ENCODE results near the gene TRAF6.

TRAF6 gene

GRCh38 chr11:36459046-36459445 lies 51.0 kb downstream of the TRAF6 start:
- Histone ChIP-seq H2BK5ac (ENCODE audit: low read length) (no peak overlapping the region), H2BK15ac (replicated peaks; ENCODE audit: low read depth) (no peak overlapping the region), H3K4me3 (ENCODE audit: low read length) (no peak overlapping the region), H2BK120ac (ENCODE audit: low read depth, low read length) (no peak overlapping the region), H4K8ac (ENCODE audit: low read depth, low read length) (no peak overlapping the region), H3K56ac (ENCODE audit: low read length) (no peak overlapping the region), H3K27ac (ENCODE audit: low read depth, low read length) (no peak overlapping the region), H3K79me2 (ENCODE audit: control insufficient read depth, insufficient read depth, low read length) (no peaks in the 10 kb centered on the region), H3K23ac (ENCODE audit: low read length) (no peak overlapping the region), H2AK5ac (ENCODE audit: low read length) (no peak overlapping the region), H3K27me3 (ENCODE audit: insufficient read depth, low read length, poor library complexity) (no peaks in the 10 kb centered on the region), H3K79me1 (ENCODE audit: low read length) (no peaks in the 10 kb centered on the region), H4K5ac (ENCODE audit: low read length) (no peak overlapping the region), H3K9ac (ENCODE audit: low read length) (no peak overlapping the region), H3K18ac (ENCODE audit: low read length) (no peak overlapping the region), H3K4me1 (ENCODE audit: control insufficient read depth, low read depth, low read length) (no peaks in the 10 kb centered on the region), H3K36me3 (ENCODE audit: control insufficient read depth, insufficient read depth, low read length) (no peaks in the 10 kb centered on the region), H3K4ac (ENCODE audit: low read depth, low read length) (no peak overlapping the region), H3K4me2 (ENCODE audit: low read length) (no peak overlapping the region)
- DNase-seq, result no peak
- no CpG with 5 or more reads among the region's 7 CpGs for WGBS (ENCODE audit: extremely low coverage, insufficient coverage, low lambda C conversion rate)

GRCh38 chr11:36458129-36458915 lies 51.8 kb downstream of the TRAF6 start:
- Histone ChIP-seq H3K4me2 (ENCODE audit: low read length) (no peak overlapping the region), H4K8ac (ENCODE audit: low read depth, low read length) (no peak overlapping the region), H3K56ac (ENCODE audit: low read length) (no peak overlapping the region), H2AK5ac (ENCODE audit: low read length) (no peak overlapping the region), H2BK15ac (replicated peaks; ENCODE audit: low read depth) (no peak overlapping the region), H3K23ac (ENCODE audit: low read length) (no peak overlapping the region), H3K4me3 (ENCODE audit: low read length) (no peak overlapping the region), H3K9ac (ENCODE audit: low read length) (no peak overlapping the region), H2BK120ac (ENCODE audit: low read depth, low read length) (no peak overlapping the region), H3K27ac (ENCODE audit: low read depth, low read length) (no peak overlapping the region), H2BK5ac (ENCODE audit: low read length) (no peak overlapping the region), H3K4ac (ENCODE audit: low read depth, low read length) (no peak overlapping the region), H3K18ac (ENCODE audit: low read length) (no peak overlapping the region), H3K4me1 (ENCODE audit: control insufficient read depth, low read depth, low read length) (no peaks in the 10 kb centered on the region), H3K79me2 (ENCODE audit: control insufficient read depth, insufficient read depth, low read length) (no peaks in the 10 kb centered on the region), H3K79me1 (ENCODE audit: low read length) (no peaks in the 10 kb centered on the region), H3K27me3 (ENCODE audit: insufficient read depth, low read length, poor library complexity) (no peaks in the 10 kb centered on the region), H4K5ac (ENCODE audit: low read length) (no peak overlapping the region), H3K36me3 (ENCODE audit: control insufficient read depth, insufficient read depth, low read length) (no peaks in the 10 kb centered on the region)
- no CpG with 5 or more reads among the region's 8 CpGs for WGBS (ENCODE audit: extremely low coverage, insufficient coverage, low lambda C conversion rate)
- DNase-seq, result no peak

- WGBS (ENCODE audit: extremely low coverage, insufficient coverage, low lambda C conversion rate), result no CpG with 5 or more reads among the region's 6 CpGs
- H3K18ac ChIP-seq (ENCODE audit: low read length), result no peak overlapping the region
- H3K23ac ChIP-seq (ENCODE audit: low read length), result no peak overlapping the region
- H2BK5ac ChIP-seq (ENCODE audit: low read length), result no peak overlapping the region
- no peak for DNase-seq
- H3K9ac ChIP-seq (ENCODE audit: low read length), result no peak overlapping the region
- H3K79me1 ChIP-seq (ENCODE audit: low read length), result no peaks in the 10 kb centered on the region
- no peak overlapping the region for H2BK120ac ChIP-seq (ENCODE audit: low read depth, low read length)
- no peak overlapping the region for H3K27ac ChIP-seq (ENCODE audit: low read depth, low read length)
- no peaks in the 10 kb centered on the region for H3K79me2 ChIP-seq (ENCODE audit: control insufficient read depth, insufficient read depth, low read length)
- H3K4me1 ChIP-seq (ENCODE audit: control insufficient read depth, low read depth, low read length), result no peaks in the 10 kb centered on the region
- H3K4me3 ChIP-seq (ENCODE audit: low read length), result no peak overlapping the region
- no peak overlapping the region for H2BK15ac ChIP-seq (replicated peaks; ENCODE audit: low read depth)
- H3K36me3 ChIP-seq (ENCODE audit: control insufficient read depth, insufficient read depth, low read length), result no peaks in the 10 kb centered on the region
- no peak overlapping the region for H3K56ac ChIP-seq (ENCODE audit: low read length)
- no peak overlapping the region for H4K5ac ChIP-seq (ENCODE audit: low read length)
- no peak overlapping the region for H4K8ac ChIP-seq (ENCODE audit: low read depth, low read length)
- H3K27me3 ChIP-seq (ENCODE audit: insufficient read depth, low read length, poor library complexity), result no peaks in the 10 kb centered on the region
- H3K4me2 ChIP-seq (ENCODE audit: low read length), result no peak overlapping the region
- no peak overlapping the region for H3K4ac ChIP-seq (ENCODE audit: low read depth, low read length)
- H2AK5ac ChIP-seq (ENCODE audit: low read length), result no peak overlapping the region
Observed at GRCh38 chr11:36456156-36456555, 53.9 kb downstream of the TRAF6 start.

- no CpG with 5 or more reads among the region's 11 CpGs for WGBS (ENCODE audit: extremely low coverage, insufficient coverage, low lambda C conversion rate)
- Histone ChIP-seq H3K23ac (ENCODE audit: low read length) (no peak overlapping the region), H4K8ac (ENCODE audit: low read depth, low read length) (no peak overlapping the region), H3K4me2 (ENCODE audit: low read length) (no peak overlapping the region), H3K4ac (ENCODE audit: low read depth, low read length) (no peak overlapping the region), H3K27ac (ENCODE audit: low read depth, low read length) (peak overlapping the region; percentile 9), H3K27me3 (ENCODE audit: insufficient read depth, low read length, poor library complexity) (no peaks in the 10 kb centered on the region), H3K18ac (ENCODE audit: low read length) (peak overlapping the region; percentile 8), H2BK5ac (ENCODE audit: low read length) (no peak overlapping the region), H4K5ac (ENCODE audit: low read length) (no peak overlapping the region), H3K9ac (ENCODE audit: low read length) (no peak overlapping the region), H2BK15ac (replicated peaks; ENCODE audit: low read depth) (no peak overlapping the region), H2BK120ac (ENCODE audit: low read depth, low read length) (no peak overlapping the region), H3K36me3 (ENCODE audit: control insufficient read depth, insufficient read depth, low read length) (no peaks in the 10 kb centered on the region), H2AK5ac (ENCODE audit: low read length) (no peak overlapping the region), H3K56ac (ENCODE audit: low read length) (no peak overlapping the region), H3K79me1 (ENCODE audit: low read length) (no peaks in the 10 kb centered on the region), H3K4me3 (ENCODE audit: low read length) (no peak overlapping the region), H3K79me2 (ENCODE audit: control insufficient read depth, insufficient read depth, low read length) (no peaks in the 10 kb centered on the region), H3K4me1 (ENCODE audit: control insufficient read depth, low read depth, low read length) (no peaks in the 10 kb centered on the region)
- DNase-seq, result peak; percentile 62
Observed at GRCh38 chr11:36455658-36456111, 54.4 kb downstream of the TRAF6 start.

GRCh38 chr11:36454941-36455631 lies 55.0 kb downstream of the TRAF6 start:
- H3K23ac ChIP-seq (ENCODE audit: low read length), result no peak overlapping the region
- peak overlapping the region; percentile 8 for H3K18ac ChIP-seq (ENCODE audit: low read length)
- H3K36me3 ChIP-seq (ENCODE audit: control insufficient read depth, insufficient read depth, low read length), result no peaks in the 10 kb centered on the region
- no peak overlapping the region for H2BK15ac ChIP-seq (replicated peaks; ENCODE audit: low read depth)
- no peaks in the 10 kb centered on the region for H3K79me1 ChIP-seq (ENCODE audit: low read length)
- no peaks in the 10 kb centered on the region for H3K27me3 ChIP-seq (ENCODE audit: insufficient read depth, low read length, poor library complexity)
- H2BK120ac ChIP-seq (ENCODE audit: low read depth, low read length), result no peak overlapping the region
- H2AK5ac ChIP-seq (ENCODE audit: low read length), result no peak overlapping the region
- no peaks in the 10 kb centered on the region for H3K4me1 ChIP-seq (ENCODE audit: control insufficient read depth, low read depth, low read length)
- no CpG with 5 or more reads among the region's 17 CpGs for WGBS (ENCODE audit: extremely low coverage, insufficient coverage, low lambda C conversion rate)
- peak overlapping the region; percentile 9 for H3K27ac ChIP-seq (ENCODE audit: low read depth, low read length)
- no peak overlapping the region for H2BK5ac ChIP-seq (ENCODE audit: low read length)
- no peak overlapping the region for H3K4ac ChIP-seq (ENCODE audit: low read depth, low read length)
- H3K79me2 ChIP-seq (ENCODE audit: control insufficient read depth, insufficient read depth, low read length), result no peaks in the 10 kb centered on the region
- no peak overlapping the region for H3K4me2 ChIP-seq (ENCODE audit: low read length)
- no peak for DNase-seq
- no peak overlapping the region for H3K4me3 ChIP-seq (ENCODE audit: low read length)
- H4K5ac ChIP-seq (ENCODE audit: low read length), result no peak overlapping the region
- H3K56ac ChIP-seq (ENCODE audit: low read length), result peak overlapping the region; percentile 53
- H3K9ac ChIP-seq (ENCODE audit: low read length), result no peak overlapping the region
- H4K8ac ChIP-seq (ENCODE audit: low read depth, low read length), result no peak overlapping the region
